CD4-positive, CD25-positive, alpha-beta regulatory T cell (primary cell): Measurements from ENCODE around the gene PHOX2A. TPM values are rescaled to one million over a fixed set of nuclear protein-coding genes. Genes with fewer than 3 reads are reported as not detected.
A peak's percentile ranks its signal among the peaks of the same experiment; 100 is the strongest.

Experiments
- ATAC-seq, 2 donors: fragments of 150-1000 bp; cut with Tn5 transposase; one replicate each; pipeline ENCODE4 v1.10.0; 2021; ENCODE audit warnings: low read depth in 2 of 2, moderate number of reproducible peaks in 2 of 2, moderate library complexity in 1 of 2
- DNase-seq, 3 donors: peaks; one replicate each; pipeline versions ENCODE4 v3.0.0 to v3.0.0-alpha.2; 2012 to 2022; ENCODE audit warnings: mixed read lengths in 1 of 3
- H3K27ac ChIP-seq: one replicate; pipeline ENCODE4 v1.7.0; 2013; ENCODE audit warnings: mild to moderate bottlenecking, low read length; ENCODE audit not compliant: insufficient read depth, poor library complexity, severe bottlenecking
- H3K27me3 ChIP-seq: one replicate; pipeline ENCODE4 v1.7.0; 2013; ENCODE audit warnings: low read length; ENCODE audit not compliant: control insufficient read depth, insufficient read depth
- H3K36me3 ChIP-seq: one replicate; pipeline ENCODE4 v1.7.0; 2013; ENCODE audit warnings: mild to moderate bottlenecking, low read length, moderate library complexity; ENCODE audit not compliant: control insufficient read depth, insufficient read depth
- H3K4me1 ChIP-seq: 2 replicates; pipeline ENCODE4 v1.7.0; 2013; ENCODE audit warnings: mild to moderate bottlenecking, low read length; ENCODE audit not compliant: insufficient read depth, control insufficient read depth, poor library complexity, severe bottlenecking
- H3K4me3 ChIP-seq: one replicate; pipeline ENCODE4 v1.7.0; 2013; ENCODE audit warnings: low read depth, mild to moderate bottlenecking, low read length, moderate library complexity
- H3K9me3 ChIP-seq, 2 experiments: 1 replicate in 1 of 2; 2 replicates in 1 of 2; pipeline ENCODE4 v1.7.0; 2013; ENCODE audit warnings: low read length in 2 of 2, mild to moderate bottlenecking in 1 of 2, moderate library complexity in 1 of 2; ENCODE audit not compliant: control insufficient read depth in 2 of 2
- H3K27ac Mint-ChIP-seq, 3 donors: one replicate each; pipeline ENCODE4 v1.8.0; 2020 to 2022; ENCODE audit warnings: mild to moderate bottlenecking in 3 of 3, mixed read lengths in 3 of 3, moderate library complexity in 2 of 3
- H3K27me3 Mint-ChIP-seq: one replicate; pipeline ENCODE4 v1.8.0; 2022; ENCODE audit warnings: mild to moderate bottlenecking, mixed read lengths
- H3K36me3 Mint-ChIP-seq: one replicate; pipeline ENCODE4 v1.8.0; 2020; ENCODE audit warnings: mixed read lengths
- H3K4me1 Mint-ChIP-seq, 4 donors: one replicate each; pipeline ENCODE4 v1.8.0; 2020 to 2022; ENCODE audit warnings: mixed read lengths in 4 of 4, mild to moderate bottlenecking in 1 of 4
- H3K4me3 Mint-ChIP-seq, 4 donors: one replicate each; pipeline ENCODE4 v1.8.0; 2020 to 2022; ENCODE audit warnings: mild to moderate bottlenecking in 4 of 4, mixed read lengths in 4 of 4, moderate library complexity in 3 of 4
- H3K9me3 Mint-ChIP-seq, 7 donors: one replicate each; pipeline ENCODE4 v1.8.0; 2020 to 2022; ENCODE audit warnings: mixed read lengths in 7 of 7, mild to moderate bottlenecking in 3 of 7, moderate library complexity in 2 of 7
- polyA plus RNA-seq, 4 donors: library from polyadenylated mRNA; unstranded; fragments of 300-500 nt; fragmentation: Illumina TruSeq; gene quantifications; one replicate each; pipeline ENCODE4 v1.2.3, GENCODE V29; 2021
- total RNA-seq: library from RNA; stranded (reverse); gene quantifications from one replicate; pipeline ENCODE4 v1.2.3, GENCODE V29; 2022

PHOX2A gene
- total and polyA plus RNA-seq, 5 donors from 2014 or later, result not detected

DNA sequence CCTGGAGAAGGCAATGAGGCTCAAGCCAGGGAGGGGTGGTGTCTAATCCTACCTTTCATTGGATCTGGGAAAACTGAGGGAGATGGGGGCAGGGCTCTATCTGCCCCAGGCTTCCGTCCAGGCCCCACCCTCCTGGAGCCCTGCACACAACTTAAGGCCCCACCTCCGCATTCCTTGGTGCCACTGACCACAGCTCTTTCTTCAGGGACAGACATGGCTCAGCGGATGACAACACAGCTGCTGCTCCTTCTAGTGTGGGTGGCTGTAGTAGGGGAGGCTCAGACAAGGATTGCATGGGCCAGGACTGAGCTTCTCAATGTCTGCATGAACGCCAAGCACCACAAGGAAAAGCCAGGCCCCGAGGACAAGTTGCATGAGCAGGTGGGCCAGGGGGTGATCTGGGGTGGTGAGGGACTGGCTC, 52.0 kb downstream of the PHOX2A start, which contains the start of gene FOLR1:
FOLR1 (plus strand) TSS at position 180 of the 421 bp plus-strand sequence; CDS start at position 214, 34 bp downstream.
- Mint-ChIP-seq H3K36me3 (no peaks in the 10 kb centered on the region), H3K4me1 (no peaks in the 10 kb centered on the region), H3K4me3 (no peak within 1 kb of the TSS), H3K27ac (no peak within 1 kb of the TSS), H3K27me3 (no peaks in the 10 kb centered on the region), H3K9me3 (no peaks in the 10 kb centered on the region)
- ATAC-seq (no peak), DNase-seq (no peak)
- Histone ChIP-seq H3K27ac (no peak within 1 kb of the TSS), H3K9me3 (no peaks in the 10 kb centered on the region), H3K4me3 (no peak within 1 kb of the TSS), H3K36me3 (no peaks in the 10 kb centered on the region), H3K27me3 (no peaks in the 10 kb centered on the region), H3K4me1 (no peaks in the 10 kb centered on the region)

DNA sequence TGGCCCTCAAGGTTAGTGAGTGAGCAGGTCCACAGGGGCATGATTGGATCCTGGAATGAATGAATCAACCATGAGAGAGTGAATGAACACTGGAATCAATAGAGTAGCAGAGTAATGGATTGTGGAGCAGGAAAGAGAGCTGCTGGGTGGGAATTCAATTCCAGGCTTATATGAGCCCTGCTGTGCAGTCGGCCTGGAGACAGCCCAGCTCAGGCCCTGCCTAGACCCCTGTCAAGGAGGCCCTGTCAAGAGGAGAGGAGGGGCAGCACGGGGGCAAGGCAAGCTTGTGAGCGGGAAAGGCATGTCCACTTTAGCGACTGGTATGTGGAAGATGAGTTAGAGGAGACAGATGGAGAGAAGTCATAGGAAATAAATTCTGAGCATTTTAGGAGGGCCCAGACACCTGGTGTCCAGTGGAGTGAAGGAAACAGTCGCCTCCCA, 53.3 kb downstream of the PHOX2A start:
- Mint-ChIP-seq H3K27ac (peak overlapping the region in 1 of 3 donors; percentile 17), H3K4me1 (no peaks in the 10 kb centered on the region)

GRCh38 chr11:72189455-72190250, 54.3 kb downstream of the PHOX2A start:
- Mint-ChIP-seq H3K36me3 (no peaks in the 10 kb centered on the region), H3K4me3 (no peak overlapping the region), H3K27ac (no peak overlapping the region), H3K27me3 (no peaks in the 10 kb centered on the region), H3K4me1 (no peaks in the 10 kb centered on the region), H3K9me3 (no peaks in the 10 kb centered on the region)
- Histone ChIP-seq H3K27ac (no peak overlapping the region), H3K36me3 (no peaks in the 10 kb centered on the region), H3K9me3 (no peaks in the 10 kb centered on the region), H3K4me1 (no peaks in the 10 kb centered on the region), H3K4me3 (no peak overlapping the region), H3K27me3 (no peaks in the 10 kb centered on the region)
- ATAC-seq, result no peak
- DNase-seq, result no peak

More for the DNA sequence above, 53.3 kb downstream of the PHOX2A start:
- no peaks in the 10 kb centered on the region for H3K4me1 ChIP-seq
- Mint-ChIP-seq H3K4me3 (no peak overlapping the region), H3K36me3 (no peaks in the 10 kb centered on the region), H3K27me3 (no peaks in the 10 kb centered on the region), H3K9me3 (no peaks in the 10 kb centered on the region)
- ATAC-seq, result no peak
- no peaks in the 10 kb centered on the region for H3K36me3 ChIP-seq
- no peak overlapping the region for H3K4me3 ChIP-seq
- no peaks in the 10 kb centered on the region for H3K9me3 ChIP-seq
- no peak for DNase-seq
- no peaks in the 10 kb centered on the region for H3K27me3 ChIP-seq
- no peak overlapping the region for H3K27ac ChIP-seq

Other genes with a start within 250 kb of the PHOX2A start
- gene IL18BP, start 245.3 kb downstream of the PHOX2A start, total RNA-seq, result 22.8 TPM
- gene IL18BP, start 245.3 kb downstream of the PHOX2A start, polyA plus RNA-seq, result 10 to 100 TPM; 10.4 to 19.1 (median 12.5) TPM
- gene NUMA1, start 163.6 kb downstream of the PHOX2A start, total RNA-seq, result 272 TPM
- gene NUMA1, start 163.6 kb downstream of the PHOX2A start, polyA plus RNA-seq, result 10 to 100 TPM; 14.0 to 27.2 (median 20.5) TPM
- gene LRRC51, start 163.3 kb downstream of the PHOX2A start, total RNA-seq, result 1.5 TPM
- 1 to 10 TPM; 2.8 to 9.4 (median 6.3) TPM for gene LRRC51, start 163.3 kb downstream of the PHOX2A start, polyA plus RNA-seq
- 48.5 TPM for gene LAMTOR1, start 140.9 kb downstream of the PHOX2A start, total RNA-seq
- gene LAMTOR1, start 140.9 kb downstream of the PHOX2A start, polyA plus RNA-seq, result 100 to 1,000 TPM in 3 of 4 donors, 10 to 100 TPM in 1; 69.2 to 116 (median 102) TPM
- gene TOMT, start 138.3 kb downstream of the PHOX2A start, total RNA-seq, result not detected
- gene TOMT, start 138.3 kb downstream of the PHOX2A start, polyA plus RNA-seq, result not detected
- 46.3 TPM for gene ANAPC15, start 131.5 kb downstream of the PHOX2A start, total RNA-seq
- gene ANAPC15, start 131.5 kb downstream of the PHOX2A start, polyA plus RNA-seq, result 100 to 1,000 TPM in 2 of 4 donors, 10 to 100 TPM in 2; 86.1 to 103 (median 98.4) TPM
- gene FOLR3, start 108.5 kb downstream of the PHOX2A start, total RNA-seq, result not detected
- under 1 TPM in 1 of 4 donors, not detected in 3; 0.32 TPM for gene FOLR3, start 108.5 kb downstream of the PHOX2A start, polyA plus RNA-seq
- gene FOLR1, start 52.0 kb downstream of the PHOX2A start, total RNA-seq, result not detected
- not detected for gene FOLR1, start 52.0 kb downstream of the PHOX2A start, polyA plus RNA-seq
- gene FOLR2, start 27.4 kb downstream of the PHOX2A start, total RNA-seq, result not detected
- gene FOLR2, start 27.4 kb downstream of the PHOX2A start, polyA plus RNA-seq, result under 1 TPM in 1 of 4 donors, not detected in 3; 0.26 TPM
- gene INPPL1, start 19.4 kb downstream of the PHOX2A start, total RNA-seq, result 101 TPM
- 1 to 10 TPM; 3.6 to 4.5 (median 4.2) TPM for gene INPPL1, start 19.4 kb downstream of the PHOX2A start, polyA plus RNA-seq
- 14.7 TPM for gene CLPB, start 190.4 kb upstream of the PHOX2A start, total RNA-seq
- gene CLPB, start 190.4 kb upstream of the PHOX2A start, polyA plus RNA-seq, result 1 to 10 TPM; 3.8 to 8.0 (median 5.0) TPM